ENCODE data around the gene GPR55. TPM values are rescaled to one million over a fixed set of nuclear protein-coding genes. Genes with fewer than 3 reads are reported as not detected.
A peak's percentile ranks its signal among the peaks of the same experiment; 100 is the strongest.

Gene GPR55
- total and polyA plus RNA-seq, 4 experiments from 2014 or later: 2.4 to 8.3 (median 8.1) TPM; not detected in 1

DNA sequence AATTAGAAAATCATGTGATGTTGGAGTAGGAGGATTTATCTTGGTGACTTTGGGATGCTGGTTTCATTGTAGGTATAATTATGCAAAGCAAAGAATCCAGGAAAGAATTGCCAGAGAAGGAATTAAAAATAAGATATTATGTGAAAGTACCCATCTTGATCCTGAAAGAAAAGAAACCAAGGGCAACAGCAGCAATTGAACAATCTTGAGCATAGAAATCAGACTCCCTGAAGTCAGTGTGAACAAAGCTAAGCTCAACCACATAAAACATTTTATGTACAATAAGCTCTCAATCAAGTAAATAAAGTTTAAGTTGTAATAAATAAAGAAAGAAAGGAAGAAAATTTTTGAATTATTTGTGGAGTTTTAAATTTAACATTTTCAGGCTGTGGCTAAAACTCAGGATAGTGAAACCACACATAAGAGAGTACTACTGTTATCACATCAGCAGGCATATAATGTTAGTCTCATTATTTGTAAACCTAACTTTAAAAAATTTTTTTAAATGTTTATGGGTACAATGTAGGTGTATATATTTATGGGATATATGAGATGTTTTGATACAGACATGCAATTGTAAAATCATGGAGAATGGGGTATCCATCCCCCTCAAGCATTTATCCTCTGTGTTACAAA is 32.8 kb upstream of the GPR55 start:
- Histone ChIP-seq H3K4me3 (ENCODE audit: low read length in 2 of 2) (peak overlapping the region in 1 of 2 donors; percentile 48), H3K27ac (ENCODE audit: low read depth, low read length) (no peak overlapping the region), H3K4me1 (ENCODE audit: insufficient read depth, low read length) (peaks cover 16% of the 10 kb centered on the region), H3K9me3 (ENCODE audit: control insufficient read depth in 1 of 2, low read length in 2 of 2) (no peaks in the 10 kb centered on the region), H3K27me3 (ENCODE audit: insufficient read depth, low read length) (peaks cover 14% of the 10 kb centered on the region), H3K36me3 (ENCODE audit: insufficient read depth, low read length) (no peaks in the 10 kb centered on the region)
- Mint-ChIP-seq H3K36me3 (no peaks in the 10 kb centered on the region), H3K9me3 (peaks cover 0 to 2% (median 0%) of the 10 kb centered on the region in 8 donors), H3K4me3 (peak overlapping the region; percentile 68 to 92 (median 88)), H3K4me1 (peaks cover 10 to 18% (median 16%) of the 10 kb centered on the region in 4 donors), H3K27ac (no peak overlapping the region), H3K27me3 (peaks cover 11 to 25% of the 10 kb centered on the region in 2 donors)
- POLR2A ChIA-PET (ENCODE audit: partially characterized antibody): no interaction called here
- CTCF ChIA-PET (ENCODE audit: partially characterized antibody): no interaction called here
- intact Hi-C loops (cut with micrococcal nuclease): no loop called here
- DNase-seq: no peak

DNA sequence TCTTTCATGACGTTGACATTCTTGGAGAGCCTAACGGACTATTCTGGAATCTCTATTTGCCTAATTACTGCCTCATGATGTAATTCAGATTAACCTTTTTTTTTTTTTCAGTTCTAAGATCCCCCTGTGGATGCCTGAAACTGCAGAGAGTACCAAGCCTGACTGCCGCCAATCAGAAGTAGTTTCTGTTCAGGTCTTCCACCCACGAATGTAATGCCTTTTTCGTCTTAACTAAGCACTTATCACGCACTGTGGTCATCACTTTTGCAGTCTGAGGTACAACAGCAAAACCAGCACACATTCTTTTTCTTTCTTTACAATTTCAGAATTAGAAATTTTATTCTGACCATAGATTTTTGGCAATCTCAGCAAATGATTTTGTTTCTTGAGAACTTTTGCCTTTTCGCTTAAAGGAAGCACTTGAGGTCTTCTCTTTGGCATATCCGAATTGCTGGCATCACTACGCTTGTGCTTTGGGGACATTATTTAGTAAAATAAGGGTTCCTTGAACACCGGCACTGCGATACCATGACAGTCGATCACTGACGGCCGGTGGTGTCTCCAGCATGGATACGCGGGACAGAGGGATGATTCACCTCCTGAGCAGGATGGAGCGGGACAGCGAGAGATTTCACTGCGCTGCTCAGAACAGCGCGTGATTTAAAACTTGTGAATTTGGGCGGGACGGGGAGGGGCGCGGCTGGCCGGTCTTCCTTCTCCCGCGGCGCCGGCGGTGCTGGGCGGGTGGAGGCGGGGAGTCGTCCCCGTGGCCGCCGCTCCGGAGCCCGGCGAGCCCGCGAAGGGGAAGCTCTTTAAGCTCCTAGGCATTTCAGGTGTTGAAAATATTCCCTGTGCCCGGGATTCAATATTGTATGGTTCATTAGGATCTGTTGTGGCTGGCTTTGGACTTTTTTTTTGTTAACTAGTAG is 32.0 kb upstream of the GPR55 start:
- Histone ChIP-seq H3K27me3 (ENCODE audit: insufficient read depth, low read length) (peaks cover 14% of the 10 kb centered on the region), H3K4me1 (ENCODE audit: insufficient read depth, low read length) (peaks cover 16% of the 10 kb centered on the region), H3K9me3 (ENCODE audit: control insufficient read depth in 1 of 2, low read length in 2 of 2) (no peaks in the 10 kb centered on the region), H3K27ac (ENCODE audit: low read depth, low read length) (peak overlapping the region; percentile 0), H3K36me3 (ENCODE audit: insufficient read depth, low read length) (no peaks in the 10 kb centered on the region), H3K4me3 (ENCODE audit: low read length in 2 of 2) (peak overlapping the region; percentile 48 to 49)
- Mint-ChIP-seq H3K27ac (peak overlapping the region in 5 of 7 donors; percentile 16 to 84 (median 67)), H3K4me1 (peaks cover 10 to 18% (median 16%) of the 10 kb centered on the region in 4 donors), H3K27me3 (peaks cover 11 to 23% of the 10 kb centered on the region in 2 donors), H3K36me3 (no peaks in the 10 kb centered on the region), H3K9me3 (peaks cover 0 to 2% (median 0%) of the 10 kb centered on the region in 8 donors), H3K4me3 (peak overlapping the region; percentile 86 to 95 (median 89))
- peak in 4 of 5 donors; percentile 11 to 19 (median 18) for DNase-seq
- intact Hi-C loops (cut with micrococcal nuclease): no loop called here
- CTCF ChIA-PET (ENCODE audit: partially characterized antibody): interaction anchor here (1.4 kb wide), 1 partner anchor 32 kb away, joined by 4 read pairs; the partner anchor contains the start of gene GPR55
- POLR2A ChIA-PET (ENCODE audit: partially characterized antibody): no interaction called here

DNA sequence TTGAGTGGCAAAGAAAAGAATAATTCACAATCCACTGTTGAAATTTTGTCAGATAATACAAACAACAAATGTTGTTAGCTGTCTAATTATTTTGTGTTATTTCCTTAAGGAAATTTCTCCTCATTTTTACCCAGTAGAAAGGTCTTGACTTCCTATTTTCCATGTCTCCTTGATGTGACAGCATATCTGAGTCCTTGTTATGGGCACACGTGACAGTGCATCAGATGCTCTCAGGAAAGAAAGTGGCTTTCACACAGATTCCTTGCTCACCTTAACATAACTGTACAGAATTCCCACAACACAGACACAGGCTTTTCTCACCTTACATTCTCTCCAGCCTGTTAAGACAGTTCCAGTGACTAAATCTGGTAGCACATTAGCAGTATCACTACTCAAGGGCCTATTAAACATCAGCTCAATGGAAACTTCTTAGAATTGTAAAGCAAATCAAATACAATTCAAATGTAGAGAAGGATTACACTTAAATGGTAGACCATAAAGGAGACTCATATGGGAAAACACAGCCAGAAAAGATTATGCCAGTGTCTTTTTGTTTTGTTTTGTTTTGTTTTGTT is 30.2 kb upstream of the GPR55 start:
- Mint-ChIP-seq H3K27me3 (peaks cover 11 to 27% of the 10 kb centered on the region in 2 donors), H3K4me1 (peaks cover 11 to 23% (median 19%) of the 10 kb centered on the region in 4 donors), H3K4me3 (no peak overlapping the region), H3K27ac (no peak overlapping the region), H3K9me3 (peaks cover 0 to 2% (median 0%) of the 10 kb centered on the region in 8 donors), H3K36me3 (no peaks in the 10 kb centered on the region)
- ChIA-PET CTCF (ENCODE audit: partially characterized antibody) (interaction anchor here (0.9 to 1.3 kb wide), 3 partner anchors 11 to 53 kb away, joined by 3 to 6 read pairs (median 4); no protein-coding TSS in a partner anchor), POLR2A (ENCODE audit: partially characterized antibody) (no interaction called here)
- Histone ChIP-seq H3K36me3 (ENCODE audit: insufficient read depth, low read length) (no peaks in the 10 kb centered on the region), H3K27me3 (ENCODE audit: insufficient read depth, low read length) (peaks cover 14% of the 10 kb centered on the region), H3K4me1 (ENCODE audit: insufficient read depth, low read length) (peaks cover 16% of the 10 kb centered on the region), H3K9me3 (ENCODE audit: control insufficient read depth in 1 of 2, low read length in 2 of 2) (no peaks in the 10 kb centered on the region), H3K27ac (ENCODE audit: low read depth, low read length) (no peak overlapping the region), H3K4me3 (ENCODE audit: low read length in 2 of 2) (no peak overlapping the region)
- DNase-seq: no peak
- intact Hi-C loops (cut with micrococcal nuclease): no loop called here

DNA sequence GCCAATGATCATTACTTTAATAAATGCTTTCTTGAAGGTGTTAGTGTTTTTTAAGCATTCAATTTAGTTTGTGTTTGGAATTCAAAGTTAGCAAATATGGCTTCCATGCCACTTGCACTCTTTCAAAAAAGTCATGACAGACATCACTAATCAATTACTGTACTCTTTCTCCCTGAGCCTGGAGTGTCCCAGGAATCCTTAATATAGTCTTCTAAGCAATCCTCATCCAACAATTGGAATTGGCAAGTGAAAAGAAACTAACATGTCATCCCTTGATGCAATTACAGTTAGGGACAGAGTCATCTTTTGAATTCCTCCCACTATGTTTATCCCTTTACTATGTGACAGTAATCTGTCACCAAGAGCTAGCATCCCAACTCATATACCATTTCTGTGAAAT is 29.7 kb upstream of the GPR55 start:
- peaks cover 11 to 25% (median 22%) of the 10 kb centered on the region in 4 donors for H3K4me1 Mint-ChIP-seq
- Histone ChIP-seq H3K27ac (ENCODE audit: low read depth, low read length) (no peak overlapping the region), H3K4me3 (ENCODE audit: low read length in 2 of 2) (no peak overlapping the region), H3K27me3 (ENCODE audit: insufficient read depth, low read length) (peaks cover 14% of the 10 kb centered on the region), H3K4me1 (ENCODE audit: insufficient read depth, low read length) (peaks cover 16% of the 10 kb centered on the region), H3K36me3 (ENCODE audit: insufficient read depth, low read length) (no peaks in the 10 kb centered on the region), H3K9me3 (ENCODE audit: control insufficient read depth in 1 of 2, low read length in 2 of 2) (no peaks in the 10 kb centered on the region)
- peaks cover 11 to 26% of the 10 kb centered on the region in 2 donors for H3K27me3 Mint-ChIP-seq
- ChIA-PET CTCF (ENCODE audit: partially characterized antibody) (interaction anchor here (0.9 to 1.2 kb wide), 2 partner anchors 12 to 53 kb away, joined by 3 to 4 read pairs; no protein-coding TSS in a partner anchor), POLR2A (ENCODE audit: partially characterized antibody) (no interaction called here)
- H3K9me3 Mint-ChIP-seq: peaks cover 0 to 2% (median 0%) of the 10 kb centered on the region in 8 donors
- intact Hi-C loops (cut with micrococcal nuclease): no loop called here
- no peak overlapping the region for H3K27ac Mint-ChIP-seq
- H3K4me3 Mint-ChIP-seq: no peak overlapping the region
- DNase-seq: no peak
- H3K36me3 Mint-ChIP-seq: no peaks in the 10 kb centered on the region

DNA sequence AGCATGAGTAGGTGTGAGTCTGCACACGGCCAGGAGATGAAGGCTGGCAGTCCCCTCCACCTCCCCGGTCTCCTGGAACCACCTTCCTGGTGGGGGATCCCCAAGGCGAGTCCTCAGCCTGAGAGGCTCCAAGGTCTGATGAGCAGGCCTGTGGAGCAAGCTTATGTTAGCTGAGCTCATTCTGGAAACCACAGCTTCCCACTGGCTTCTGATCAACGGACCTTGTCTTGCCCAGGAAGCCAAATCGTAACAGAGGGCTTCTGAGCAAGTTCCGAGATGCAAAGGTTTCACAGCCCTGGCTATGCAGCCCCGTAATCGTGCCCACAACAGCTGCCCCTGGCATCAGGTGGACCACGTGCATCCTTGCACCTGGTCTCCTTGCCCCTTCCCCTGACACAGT is 28.8 kb upstream of the GPR55 start:
- Mint-ChIP-seq H3K27me3 (peaks cover 10 to 22% of the 10 kb centered on the region in 2 donors), H3K4me3 (no peak overlapping the region), H3K36me3 (no peaks in the 10 kb centered on the region), H3K4me1 (peaks cover 11 to 25% (median 22%) of the 10 kb centered on the region in 4 donors), H3K27ac (no peak overlapping the region), H3K9me3 (peaks cover 0 to 2% (median 0%) of the 10 kb centered on the region in 8 donors)
- ChIA-PET CTCF (ENCODE audit: partially characterized antibody) (no interaction called here), POLR2A (ENCODE audit: partially characterized antibody) (no interaction called here)
- DNase-seq: no peak
- peaks cover 12% of the 10 kb centered on the region for H3K27me3 ChIP-seq (ENCODE audit: insufficient read depth, low read length)
- no peaks in the 10 kb centered on the region for H3K36me3 ChIP-seq (ENCODE audit: insufficient read depth, low read length)
- no peak overlapping the region for H3K27ac ChIP-seq (ENCODE audit: low read depth, low read length)
- no peaks in the 10 kb centered on the region for H3K9me3 ChIP-seq (ENCODE audit: control insufficient read depth in 1 of 2, low read length in 2 of 2)
- H3K4me1 ChIP-seq (ENCODE audit: insufficient read depth, low read length): peaks cover 16% of the 10 kb centered on the region
- H3K4me3 ChIP-seq (ENCODE audit: low read length in 2 of 2): no peak overlapping the region
- intact Hi-C loops (cut with micrococcal nuclease): no loop called here

DNA sequence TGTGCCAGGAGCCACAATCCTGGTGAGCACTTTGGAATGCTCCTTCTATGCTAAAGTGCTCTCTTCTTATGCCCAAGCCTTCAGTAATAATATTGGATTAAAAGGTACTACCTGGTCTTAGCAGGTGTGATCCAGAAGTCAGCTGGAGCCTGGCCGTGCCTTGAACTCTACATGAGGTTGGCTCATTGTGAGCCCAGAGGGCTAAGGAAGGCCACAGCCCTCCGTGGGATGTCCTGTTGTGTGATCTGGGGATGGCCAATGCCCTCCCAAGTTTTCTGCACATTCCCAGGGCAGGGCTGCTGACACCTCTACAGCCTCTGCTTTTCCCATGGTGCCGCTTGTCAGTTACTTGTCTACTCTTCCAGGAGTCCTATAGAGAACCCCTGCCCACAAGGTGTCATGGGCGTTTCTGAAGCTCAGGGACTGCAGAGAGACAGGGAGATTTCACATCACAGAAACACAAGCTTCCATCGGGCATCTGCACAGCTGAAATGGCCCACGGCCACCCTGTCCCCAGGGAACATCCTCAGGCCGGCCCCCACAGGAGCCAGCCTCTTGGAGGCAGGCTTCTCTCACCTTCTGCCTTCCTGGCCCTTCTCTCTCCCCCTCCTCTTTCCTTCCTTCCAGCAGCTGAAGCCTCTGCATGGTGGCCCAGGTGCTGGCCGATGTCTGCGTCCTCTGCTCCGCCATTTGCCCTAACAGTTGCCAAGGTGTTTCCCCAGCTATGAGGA is 27.3 kb upstream of the GPR55 start:
- Histone ChIP-seq H3K4me3 (ENCODE audit: low read length in 2 of 2) (no peak overlapping the region), H3K27me3 (ENCODE audit: insufficient read depth, low read length) (peaks cover 3% of the 10 kb centered on the region), H3K27ac (ENCODE audit: low read depth, low read length) (no peak overlapping the region), H3K9me3 (ENCODE audit: control insufficient read depth in 1 of 2, low read length in 2 of 2) (no peaks in the 10 kb centered on the region), H3K4me1 (ENCODE audit: insufficient read depth, low read length) (peaks cover 10% of the 10 kb centered on the region), H3K36me3 (ENCODE audit: insufficient read depth, low read length) (no peaks in the 10 kb centered on the region)
- Mint-ChIP-seq H3K4me3 (no peak overlapping the region), H3K27ac (no peak overlapping the region), H3K9me3 (peaks cover 0 to 2% (median 0%) of the 10 kb centered on the region in 8 donors), H3K4me1 (peaks cover 7 to 17% (median 15%) of the 10 kb centered on the region in 4 donors), H3K27me3 (peaks cover 3 to 16% of the 10 kb centered on the region in 2 donors), H3K36me3 (no peaks in the 10 kb centered on the region)
- POLR2A ChIA-PET (ENCODE audit: partially characterized antibody): no interaction called here
- CTCF ChIA-PET (ENCODE audit: partially characterized antibody): interaction anchor here (0.9 kb wide), 1 partner anchor 128 kb away, joined by 3 read pairs; no protein-coding TSS in a partner anchor
- intact Hi-C loops (cut with micrococcal nuclease): no loop called here
- DNase-seq: no peak

Data from CD4-positive, alpha-beta memory T cell (primary cell).